GM12864 (cell line): ENCODE measurements around the gene CARD6.

ENCODE experiments used
- DNase-seq: peaks from one replicate; pipeline ENCODE4 v3.0.0-alpha.2; 2011; ENCODE audit warnings: low read depth
- H3K4me3 ChIP-seq: 2 replicates; pipeline ENCODE4 v1.5.1; 2011; ENCODE audit warnings: mild to moderate bottlenecking, low read depth, low read length, control low read depth
- CTCF ChIP-seq: IDR thresholded peaks from 2 replicates; pipeline ENCODE4 v1.5.1; 2011; ENCODE audit warnings: low read depth, mild to moderate bottlenecking, moderate library complexity, low read length, control low read depth, inconsistent platforms; ENCODE audit errors: missing control alignments

CARD6 gene

DNA sequence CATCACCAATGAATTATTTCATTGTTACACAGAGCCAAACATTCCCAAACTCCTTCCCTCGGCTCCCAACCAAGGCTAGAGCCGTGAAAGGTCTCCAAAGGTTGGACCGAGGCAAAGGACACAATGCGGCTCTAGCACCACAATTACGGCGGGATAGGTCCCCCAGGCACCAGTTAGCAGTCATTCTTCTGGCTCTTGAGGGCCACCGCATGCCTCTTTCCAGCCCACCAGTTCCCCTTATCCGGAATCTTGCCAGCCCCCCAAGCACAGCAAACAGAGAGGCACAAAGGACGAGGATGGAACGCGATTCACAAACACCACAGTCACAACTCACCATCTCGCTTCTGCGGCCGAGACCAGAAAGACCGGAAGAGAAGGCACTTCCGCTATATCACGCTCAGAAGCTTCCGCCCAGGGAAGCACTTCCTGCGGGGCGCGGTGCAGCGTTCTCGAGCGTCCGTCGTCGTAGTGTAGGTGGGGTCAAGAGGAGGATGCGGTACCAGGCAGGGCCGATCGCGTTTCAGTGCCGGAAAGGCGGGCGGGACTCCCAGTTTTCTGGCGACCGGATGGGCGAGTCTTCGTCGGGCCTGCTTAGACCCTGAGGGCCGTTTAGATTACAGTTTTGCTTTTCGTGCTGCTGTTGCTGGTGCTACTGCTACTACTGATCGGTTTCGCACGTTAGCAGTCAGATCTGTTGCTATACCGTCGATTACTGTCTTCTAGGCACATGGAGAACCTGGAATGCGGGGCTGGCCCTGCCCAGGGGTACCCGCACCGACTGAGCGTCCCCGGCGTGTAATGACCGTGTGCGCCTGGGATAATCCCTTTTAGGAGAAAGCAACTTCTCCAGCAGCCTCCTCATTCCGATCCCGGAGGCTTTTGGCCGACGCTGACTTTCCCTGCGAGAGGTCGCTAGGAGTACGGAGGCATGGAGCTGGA is 6.0 kb upstream of the CARD6 start, which contains the start of gene RPL37:
Gene RPL37, minus strand, starts transcription at position 374 of the 939 bp plus-strand sequence. Its CDS starts 37 bp downstream, at position 337.
- H3K4me3 ChIP-seq: peak within 1 kb of the TSS; percentile 95
- TF ChIP-seq CTCF: no peak
- DNase-seq: peak; percentile 93

DNA sequence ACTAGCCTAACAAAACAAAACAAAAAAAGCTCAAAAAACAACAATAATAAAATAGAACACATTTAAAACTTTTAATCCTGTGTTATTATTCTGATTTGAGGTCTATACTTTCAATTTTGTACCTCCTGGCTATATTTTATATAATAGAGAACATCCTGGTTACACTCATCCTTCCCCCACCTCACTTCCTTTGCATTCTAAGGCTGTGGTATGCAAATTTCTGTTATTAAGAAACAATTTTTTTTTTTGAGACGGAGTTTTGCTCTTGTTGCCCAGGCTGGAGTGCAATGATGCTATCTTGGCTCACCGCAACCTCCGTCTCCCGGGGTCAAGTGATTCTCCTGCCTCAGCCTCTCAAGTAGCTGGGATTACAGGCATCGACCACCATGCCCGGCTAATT is 3.1 kb upstream of the CARD6 start:
- no peak for DNase-seq
- TF ChIP-seq CTCF: no peak
- no peak overlapping the region for H3K4me3 ChIP-seq

GRCh38 chr5:40842351-40842750 is 1.2 kb downstream of the CARD6 start:
- H3K4me3 ChIP-seq: no peak overlapping the region
- DNase-seq: no peak
- TF ChIP-seq CTCF: no peak

GRCh38 chr5:40844565-40844964 is 3.4 kb downstream of the CARD6 start:
- TF ChIP-seq CTCF: no peak
- DNase-seq: no peak
- H3K4me3 ChIP-seq: no peak overlapping the region

DNA sequence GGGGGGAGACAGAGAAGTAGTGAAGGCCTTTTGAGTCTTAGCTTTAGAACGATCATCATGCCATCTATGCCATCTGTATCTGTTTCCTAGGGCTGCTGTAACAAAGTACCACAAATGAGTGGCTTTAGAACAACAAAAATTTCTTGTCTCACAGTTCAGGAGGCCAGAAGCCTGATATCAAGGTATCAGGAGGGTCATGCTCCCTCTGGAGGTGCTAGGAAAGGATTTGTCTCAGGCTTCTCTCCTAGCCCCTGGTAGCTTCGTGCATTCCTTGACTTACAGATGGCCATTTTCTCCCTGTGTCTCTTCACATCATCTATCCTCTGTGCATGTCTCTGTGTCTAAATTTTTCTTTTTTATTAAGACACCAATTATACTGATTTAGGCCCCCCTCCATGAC is 5.2 kb downstream of the CARD6 start:
- TF ChIP-seq CTCF: no peak
- no peak for DNase-seq
- H3K4me3 ChIP-seq: no peak overlapping the region

- H3K4me3 ChIP-seq: no peak overlapping the region
- no peak for TF ChIP-seq CTCF
- DNase-seq: no peak
Observed at GRCh38 chr5:40847525-40847924, 6.4 kb downstream of the CARD6 start.
